GM19455 (cell line): ENCODE measurements around the gene PCDHAC1.

ENCODE experiments used
- ATAC-seq: cut with Tn5 transposase; IDR thresholded peaks from one replicate; pipeline ENCODE4 v1.9.1; 2021; ENCODE audit not compliant: unreplicated experiment

Gene PCDHAC1

DNA sequence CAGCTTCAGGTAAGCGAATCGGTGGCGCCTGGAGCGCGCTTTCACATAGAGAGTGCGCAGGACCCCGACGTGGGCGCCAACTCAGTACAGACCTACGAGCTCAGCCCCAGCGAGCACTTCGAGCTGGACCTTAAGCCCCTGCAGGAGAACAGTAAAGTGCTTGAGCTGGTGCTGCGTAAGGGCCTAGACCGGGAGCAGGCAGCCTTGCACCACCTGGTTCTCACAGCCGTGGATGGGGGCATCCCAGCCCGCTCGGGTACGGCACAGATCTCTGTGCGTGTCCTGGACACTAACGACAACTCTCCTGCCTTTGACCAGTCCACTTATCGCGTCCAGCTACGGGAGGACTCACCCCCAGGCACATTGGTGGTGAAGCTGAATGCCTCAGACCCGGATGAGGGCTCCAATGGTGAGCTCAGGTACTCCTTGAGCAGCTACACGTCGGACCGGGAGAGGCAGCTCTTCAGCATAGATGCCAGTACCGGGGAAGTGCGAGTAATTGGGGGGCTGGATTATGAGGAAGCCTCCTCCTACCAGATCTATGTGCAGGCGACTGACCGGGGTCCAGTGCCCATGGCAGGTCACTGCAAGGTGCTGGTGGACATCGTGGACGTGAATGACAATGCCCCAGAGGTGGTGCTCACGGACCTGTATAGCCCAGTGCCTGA lies 41.3 kb downstream of the PCDHAC1 start:
- ATAC-seq = no peak

DNA sequence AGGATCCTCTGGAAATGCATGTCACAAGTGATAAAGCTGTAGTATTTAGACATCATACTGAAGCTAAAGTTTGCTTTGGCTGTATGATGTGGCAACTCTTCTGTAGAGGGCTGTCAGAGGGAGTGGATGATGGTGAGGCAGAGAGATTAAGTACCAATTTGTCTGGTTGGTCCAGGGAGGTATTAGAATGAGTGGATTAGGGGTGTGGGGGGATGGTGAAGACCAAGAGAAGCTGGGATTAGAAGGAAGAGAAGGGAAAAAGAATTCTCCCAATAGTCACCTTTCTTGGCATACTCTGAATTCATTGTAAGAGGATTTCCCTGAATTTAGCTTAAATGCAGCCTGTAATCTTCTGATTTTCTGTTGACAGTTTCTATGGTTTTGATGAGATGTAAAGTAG lies 43.8 kb downstream of the PCDHAC1 start:
- no peak for ATAC-seq

DNA sequence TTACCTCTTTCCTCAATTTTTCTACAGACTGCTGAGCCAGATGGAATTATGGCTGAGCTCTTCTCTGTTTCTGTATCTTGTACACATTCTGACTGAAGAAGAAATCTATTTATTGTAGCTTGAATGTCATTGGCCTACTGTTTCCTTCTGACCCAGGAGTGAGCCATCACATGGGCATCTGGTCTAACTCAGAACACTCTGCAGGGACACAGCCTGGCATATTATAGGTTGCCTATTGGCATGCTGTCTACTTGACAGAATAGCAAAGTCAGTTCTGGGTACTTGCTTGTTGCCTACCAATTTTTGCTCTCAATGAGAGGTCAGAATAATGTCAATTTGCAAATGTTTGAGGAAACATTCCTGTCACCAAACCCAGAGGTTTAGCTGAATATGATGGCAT lies 47.5 kb downstream of the PCDHAC1 start:
- ATAC-seq = no peak

DNA sequence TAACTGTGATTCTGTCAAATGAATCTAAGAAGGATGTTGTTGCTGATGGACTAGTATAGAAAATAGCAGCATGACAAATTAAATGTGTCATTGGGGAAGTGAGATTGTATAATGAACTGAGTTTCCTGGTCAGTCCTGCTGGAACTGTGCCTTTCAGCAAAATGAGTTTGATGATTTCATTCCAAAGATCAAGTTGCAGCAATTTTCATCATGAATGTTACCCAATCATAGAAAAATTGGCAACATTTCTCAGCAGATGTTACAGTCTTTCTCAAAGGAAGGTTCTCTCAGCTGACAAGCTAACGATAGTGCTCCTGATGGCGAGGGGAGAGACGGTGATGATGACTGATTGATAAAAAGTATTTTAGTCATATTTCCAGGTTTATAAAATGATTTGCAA lies 50.9 kb downstream of the PCDHAC1 start:
- no peak for ATAC-seq

DNA sequence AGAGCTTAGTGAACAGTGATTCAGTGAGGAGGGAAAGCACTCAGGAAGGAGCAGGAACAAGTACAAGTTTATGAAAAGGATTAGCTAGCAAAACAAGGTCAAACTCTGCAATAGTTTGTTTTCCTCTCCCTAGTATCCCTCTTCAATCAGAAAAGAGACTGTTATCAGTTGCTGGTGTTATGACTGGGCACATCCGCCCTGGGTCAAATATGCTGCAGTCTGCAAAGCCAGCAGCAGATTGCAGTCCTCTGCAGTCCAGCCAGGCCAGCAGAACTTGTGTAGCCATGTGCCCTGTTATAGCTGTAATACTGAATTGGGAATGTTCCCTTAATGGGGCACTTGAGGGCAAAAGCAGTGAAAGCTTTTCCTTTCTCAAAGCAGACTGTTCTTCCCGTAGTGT lies 52.2 kb downstream of the PCDHAC1 start:
- ATAC-seq = no peak

DNA sequence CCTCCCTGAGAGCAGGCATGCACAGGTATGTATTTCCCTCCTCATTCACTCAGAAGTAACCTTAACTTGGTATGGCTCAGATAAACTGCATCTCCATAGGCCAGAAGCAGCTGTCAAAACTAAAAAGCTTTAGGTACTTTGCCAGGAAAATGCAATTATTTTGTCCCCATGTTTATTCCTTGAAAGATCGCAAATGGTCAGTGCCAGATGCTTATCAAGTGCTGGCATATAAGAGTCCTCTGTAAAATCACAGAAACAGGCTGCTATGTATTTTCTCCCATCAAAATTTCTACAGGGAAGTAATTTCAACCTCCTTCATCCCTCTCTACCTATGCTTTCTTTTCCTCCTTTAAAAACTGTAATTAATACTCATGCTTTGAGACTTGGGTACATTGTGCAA lies 52.9 kb downstream of the PCDHAC1 start:
- ATAC-seq = no peak
